Ovary (tissue), 3 donors: ENCODE results near the gene CCDC73.

ENCODE experiments used
- CTCF ChIP-seq, 3 donors: fragments of 450-650 bp in 2 of 3; fragments of 200-600 bp in 1 of 3; IDR thresholded peaks; one replicate each; pipeline versions ENCODE4 v1.5.1 to v1.8.0; 2016 to 2022; ENCODE audit warnings: antibody characterized with exemption in 3 of 3, mild to moderate bottlenecking in 1 of 3
- POLR2A ChIP-seq: fragments of 450-650 bp; IDR thresholded peaks from one replicate; pipeline ENCODE4 v1.6.1; 2017; ENCODE audit warnings: antibody characterized with exemption, mild to moderate bottlenecking, moderate library complexity
- donor health status: DM: no; HTN: no; CAD: no.

DNA sequence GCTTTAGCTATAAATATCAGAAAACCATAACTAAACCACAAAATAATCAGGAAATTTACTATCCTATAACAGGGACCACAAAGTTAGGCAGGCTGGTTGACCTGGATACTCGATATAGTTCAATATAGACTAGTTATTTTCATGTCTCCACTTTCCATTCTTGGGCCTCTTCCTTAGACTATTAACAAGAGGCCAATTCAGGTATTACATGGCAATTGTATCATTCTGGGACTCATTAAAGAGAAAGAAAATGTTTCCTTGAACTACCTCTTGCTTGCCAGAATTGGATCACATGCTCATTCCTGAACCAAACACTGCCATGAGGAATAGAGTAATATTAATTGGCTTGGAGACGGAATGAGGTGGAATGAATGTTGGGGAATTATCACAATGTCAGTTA lies 134.8 kb downstream of the CCDC73 start:
- no peak for TF ChIP-seq CTCF (IDR thresholded peaks at IDR 0.05)
- TF ChIP-seq POLR2A: no peak
